ENCODE data around the gene PAF1. TPM values are rescaled to one million over a fixed set of nuclear protein-coding genes. Genes with fewer than 3 reads are reported as not detected.

The PAF1 gene
- total RNA-seq, 1 experiment from 2014 or later = 53.5 TPM

- no TSS peak for BruUV-seq (replicated peaks)
- Histone ChIP-seq H3K9ac (ENCODE audit: low read length) (peak overlapping the region; percentile 67), H3K9me2 (ENCODE audit: insufficient read depth) (no peaks in the 10 kb centered on the region), H3K4me1 (ENCODE audit: control insufficient read depth in 1 of 2, insufficient read depth in 2 of 2, low read length in 2 of 2) (peaks cover 29 to 61% of the 10 kb centered on the region in 2 experiments), H3K79me2 (ENCODE audit: insufficient read depth, low read length) (peaks cover 6% of the 10 kb centered on the region), H3K27me3 (ENCODE audit: insufficient read depth, low read length) (no peaks in the 10 kb centered on the region), H4K20me1 (ENCODE audit: insufficient read depth) (no peaks in the 10 kb centered on the region; the same call in 1 of the 2 replicates), H3K27ac (ENCODE audit: low read depth, low read length) (peak overlapping the region; percentile 100; the same call in 1 of the 2 replicates), H2AFZ (ENCODE audit: low read depth, low read length, poor library complexity, severe bottlenecking) (no peak overlapping the region), H3K36me3 (ENCODE audit: control insufficient read depth in 1 of 2, insufficient read depth in 2 of 2, low read length in 2 of 2) (peaks cover 0 to 4% of the 10 kb centered on the region in 2 experiments; a peak in 1 of 4 replicates), H3K9me3 (ENCODE audit: control insufficient read depth in 1 of 2, insufficient read depth in 1 of 2, low read depth in 1 of 2, low read length in 2 of 2) (no peaks in the 10 kb centered on the region), H3K4me3 (replicated peaks in 1 of 2; ENCODE audit: low read depth in 1 of 2, low read length in 2 of 2) (peak overlapping the region; percentile 57 to 90), H3K4me2 (ENCODE audit: low read length) (peak overlapping the region; percentile 92)
- intact Hi-C loops (cut with micrococcal nuclease) = loop anchor here (5.0 kb wide), 1 partner anchor 71 kb away; the partner anchor contains the start of gene SAMD4B
- POLR2A ChIA-PET = interaction anchor here (1.2 to 1.5 kb wide), 3 partner anchors 15 to 23 kb away, joined by 4 to 5 read pairs (median 5); partner anchors contain the start of genes MED29, PAF1 and RPS16
- ATAC-seq (no peak), DNase-seq (ENCODE audit: low read depth, low spot score) (no peak)
- RAD21 ChIA-PET (ENCODE audit: low non-redundant PET in 1 of 2, low total read pairs in 2 of 2, uncharacterized antibody in 2 of 2, unreplicated experiment in 2 of 2) = interaction anchor here in 1 of 2 experiments (0.6 kb wide), 1 partner anchor 26 kb away, joined by 3 read pairs; no protein-coding TSS in a partner anchor
- TF ChIP-seq SIN3A (IDR thresholded peaks at IDR 0.05; ENCODE audit: low read depth) (no peak), YY1 (IDR thresholded peaks at IDR 0.05; ENCODE audit: extremely low read depth, insufficient replicate concordance, low read depth, low read length) (no peak), ZBTB33 (IDR thresholded peaks at IDR 0.05; ENCODE audit: extremely low read depth, insufficient replicate concordance, low read length) (no peak), FOSL1 (IDR thresholded peaks at IDR 0.05; ENCODE audit: low read depth) (no peak), EGR1 (IDR thresholded peaks at IDR 0.05; ENCODE audit: low read depth) (no peak), CEBPB (IDR thresholded peaks at IDR 0.05; ENCODE audit: low read depth) (no peak)
- TF ChIP-seq, protein P1, sequence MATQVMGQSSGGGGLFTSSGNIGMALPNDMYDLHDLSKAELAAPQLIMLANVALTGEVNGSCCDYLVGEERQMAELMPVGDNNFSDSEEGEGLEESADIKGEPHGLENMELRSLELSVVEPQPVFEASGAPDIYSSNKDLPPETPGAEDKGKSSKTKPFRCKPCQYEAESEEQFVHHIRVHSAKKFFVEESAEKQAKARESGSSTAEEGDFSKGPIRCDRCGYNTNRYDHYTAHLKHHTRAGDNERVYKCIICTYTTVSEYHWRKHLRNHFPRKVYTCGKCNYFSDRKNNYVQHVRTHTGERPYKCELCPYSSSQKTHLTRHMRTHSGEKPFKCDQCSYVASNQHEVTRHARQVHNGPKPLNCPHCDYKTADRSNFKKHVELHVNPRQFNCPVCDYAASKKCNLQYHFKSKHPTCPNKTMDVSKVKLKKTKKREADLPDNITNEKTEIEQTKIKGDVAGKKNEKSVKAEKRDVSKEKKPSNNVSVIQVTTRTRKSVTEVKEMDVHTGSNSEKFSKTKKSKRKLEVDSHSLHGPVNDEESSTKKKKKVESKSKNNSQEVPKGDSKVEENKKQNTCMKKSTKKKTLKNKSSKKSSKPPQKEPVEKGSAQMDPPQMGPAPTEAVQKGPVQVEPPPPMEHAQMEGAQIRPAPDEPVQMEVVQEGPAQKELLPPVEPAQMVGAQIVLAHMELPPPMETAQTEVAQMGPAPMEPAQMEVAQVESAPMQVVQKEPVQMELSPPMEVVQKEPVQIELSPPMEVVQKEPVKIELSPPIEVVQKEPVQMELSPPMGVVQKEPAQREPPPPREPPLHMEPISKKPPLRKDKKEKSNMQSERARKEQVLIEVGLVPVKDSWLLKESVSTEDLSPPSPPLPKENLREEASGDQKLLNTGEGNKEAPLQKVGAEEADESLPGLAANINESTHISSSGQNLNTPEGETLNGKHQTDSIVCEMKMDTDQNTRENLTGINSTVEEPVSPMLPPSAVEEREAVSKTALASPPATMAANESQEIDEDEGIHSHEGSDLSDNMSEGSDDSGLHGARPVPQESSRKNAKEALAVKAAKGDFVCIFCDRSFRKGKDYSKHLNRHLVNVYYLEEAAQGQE (IDR thresholded peaks at IDR 0.05; ENCODE audit: low read depth) = no peak
- CTCF ChIA-PET = interaction anchor here (0.6 to 1.7 kb wide), 3 partner anchors 15 to 195 kb away, joined by 3 to 5 read pairs (median 3); partner anchors contain the start of genes MED29 and PAF1
Observed at GRCh38 chr19:39413272-39413910, 22.5 kb upstream of the PAF1 start.
